ENCODE results near the gene STMN3.

GRCh38 chr20:63591147-63591533, 62.1 kb downstream of the STMN3 start:
- TF ChIP-seq CTCF (IDR thresholded peaks at IDR 0.05) = no peak
- no peak for TF ChIP-seq POLR2A (IDR thresholded peaks at IDR 0.05)

Data from body of pancreas (tissue), 4 donors.